Omental fat pad (tissue), 4 donors: ENCODE measurements around the gene KCNJ6. TPM values are rescaled to one million over a fixed set of nuclear protein-coding genes. Genes with fewer than 3 reads are reported as not detected.

Experiments
- ATAC-seq: fragments of 150-250 bp; one replicate; pipeline ENCODE4 v1.9.1; 2016; ENCODE audit warnings: mild to moderate bottlenecking, moderate library complexity; ENCODE audit not compliant: low FRiP score
- DNase-seq: peaks from one replicate; pipeline ENCODE4 v3.0.0-alpha.2; 2019; ENCODE audit warnings: low spot score
- CTCF ChIP-seq, 3 donors: fragments of 450-650 bp; IDR thresholded peaks; one replicate each; pipeline ENCODE4 v1.5.1; 2016 to 2017; ENCODE audit warnings: antibody characterized with exemption in 3 of 3, mild to moderate bottlenecking in 3 of 3, moderate library complexity in 2 of 3
- total RNA-seq, 4 donors: library from RNA; depleted of rRNA; stranded (reverse); fragments of >200 nt; gene quantifications; one replicate each; pipeline ENCODE4 v1.1.0, GENCODE V29; 2016

The KCNJ6 gene
- total RNA-seq, 4 donors from 2014 or later: not detected

- ATAC-seq: no peak
- no peak for TF ChIP-seq CTCF (IDR thresholded peaks at IDR 0.05)
- DNase-seq: no peak
These were observed 116.8 kb downstream of the KCNJ6 start for GRCh38 chr21:37799211-37800056.

- DNase-seq (no peak), ATAC-seq (no peak)
- TF ChIP-seq CTCF (IDR thresholded peaks at IDR 0.05): no peak
These were observed 118.9 kb downstream of the KCNJ6 start for GRCh38 chr21:37797403-37797802.

- TF ChIP-seq CTCF (IDR thresholded peaks at IDR 0.05): no peak
These were observed 120.2 kb downstream of the KCNJ6 start for GRCh38 chr21:37796011-37796410.

GRCh38 chr21:37793660-37794059, 122.6 kb downstream of the KCNJ6 start:
- DNase-seq: no peak
- TF ChIP-seq CTCF (IDR thresholded peaks at IDR 0.05): no peak
- ATAC-seq: no peak

More at GRCh38 chr21:37796011-37796410, 120.2 kb downstream of the KCNJ6 start:
- ATAC-seq (no peak), DNase-seq (no peak)

- ATAC-seq: no peak
- DNase-seq: no peak
- no peak for TF ChIP-seq CTCF (IDR thresholded peaks at IDR 0.05)
These were observed 124.2 kb downstream of the KCNJ6 start for GRCh38 chr21:37792046-37792445.

GRCh38 chr21:37790905-37791304, 125.4 kb downstream of the KCNJ6 start:
- ATAC-seq: no peak
- no peak for DNase-seq
- TF ChIP-seq CTCF (IDR thresholded peaks at IDR 0.05): no peak

GRCh38 chr21:37788503-37788902, 127.8 kb downstream of the KCNJ6 start:
- no peak for DNase-seq
- TF ChIP-seq CTCF (IDR thresholded peaks at IDR 0.05): no peak
- ATAC-seq: no peak
